GM23248 (cell line): ENCODE measurements around the gene SMARCA4.

Source experiments
- EZH2 ChIP-seq: fragments of 200-600 bp; sonication (generic); IDR thresholded peaks from 2 replicates; pipeline ENCODE4 v1.6.1; 2018; ENCODE audit warnings: antibody characterized with exemption, mild to moderate bottlenecking; ENCODE audit not compliant: insufficient read depth, poor library complexity, severe bottlenecking
- EZH2phosphoT487 ChIP-seq: fragments of 200-600 bp; sonication (generic); IDR thresholded peaks from 2 replicates; pipeline ENCODE4 v1.6.1; 2018; ENCODE audit warnings: antibody characterized with exemption, moderate library complexity, mild to moderate bottlenecking, low read depth; ENCODE audit not compliant: insufficient read depth

DNA sequence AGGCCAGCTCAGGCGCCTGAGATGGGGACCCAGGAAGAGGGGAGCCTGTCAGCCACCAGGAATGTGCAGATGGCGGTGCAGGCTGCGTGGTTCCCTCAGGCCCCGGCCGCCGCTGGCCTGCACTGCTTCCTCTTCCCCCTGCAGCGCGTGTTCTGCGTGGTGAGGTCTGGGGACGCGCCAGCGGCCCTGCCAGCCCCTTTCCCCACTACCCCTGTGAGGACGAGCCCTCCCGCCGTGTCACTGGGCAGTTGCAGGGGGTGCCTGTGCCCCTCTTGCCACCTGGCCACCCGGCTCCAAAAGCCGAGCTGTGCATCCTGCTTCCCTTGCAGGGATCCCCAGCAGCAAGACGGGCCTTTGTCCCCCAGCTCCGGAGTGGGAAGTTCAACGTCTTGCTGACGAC lies 58.4 kb downstream of the SMARCA4 start:
- TF ChIP-seq EZH2phosphoT487: no peak
- no peak for TF ChIP-seq EZH2
